DMS79 (cell line): ENCODE data around the gene GAS2L3.
"Not testable (repeated sequence)": the region's sequence is repeated elsewhere in the genome, so short reads cannot be mapped to it uniquely, and the experiment has no call there.

Experiments used
- DNase-seq: peaks from one replicate; lab custom pipeline; 2025; lab: John Stamatoyannopoulos, UW

Gene GAS2L3

GRCh38 chr12:100573292-100574186 lies at the start of gene GAS2L3:
TSS of gene GAS2L3 (plus strand) at chr12:100573684. CDS start at chr12:100594905, 21,221 bp downstream.
- peak; percentile 68 for DNase-seq

DNA sequence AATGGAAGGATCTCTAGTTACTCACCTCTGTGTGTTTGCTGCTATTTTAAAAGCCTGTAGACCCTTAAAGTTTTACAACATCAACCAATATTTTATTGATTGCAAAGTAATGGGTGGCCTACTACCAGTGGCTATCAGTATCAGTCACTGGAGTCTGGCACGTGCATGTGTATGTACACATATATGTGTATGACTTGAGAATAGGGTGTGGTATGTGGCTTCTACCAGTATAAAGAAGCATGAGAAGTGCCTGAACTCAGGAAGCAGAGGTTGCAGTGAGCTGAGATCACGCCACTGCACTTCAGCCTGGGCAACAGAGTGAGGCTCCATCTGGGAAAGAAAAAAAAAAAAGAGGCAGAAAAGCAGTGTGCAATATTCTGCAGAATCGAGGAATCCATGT lies 45.5 kb upstream of the GAS2L3 start:
- DNase-seq, result no peak

DNA sequence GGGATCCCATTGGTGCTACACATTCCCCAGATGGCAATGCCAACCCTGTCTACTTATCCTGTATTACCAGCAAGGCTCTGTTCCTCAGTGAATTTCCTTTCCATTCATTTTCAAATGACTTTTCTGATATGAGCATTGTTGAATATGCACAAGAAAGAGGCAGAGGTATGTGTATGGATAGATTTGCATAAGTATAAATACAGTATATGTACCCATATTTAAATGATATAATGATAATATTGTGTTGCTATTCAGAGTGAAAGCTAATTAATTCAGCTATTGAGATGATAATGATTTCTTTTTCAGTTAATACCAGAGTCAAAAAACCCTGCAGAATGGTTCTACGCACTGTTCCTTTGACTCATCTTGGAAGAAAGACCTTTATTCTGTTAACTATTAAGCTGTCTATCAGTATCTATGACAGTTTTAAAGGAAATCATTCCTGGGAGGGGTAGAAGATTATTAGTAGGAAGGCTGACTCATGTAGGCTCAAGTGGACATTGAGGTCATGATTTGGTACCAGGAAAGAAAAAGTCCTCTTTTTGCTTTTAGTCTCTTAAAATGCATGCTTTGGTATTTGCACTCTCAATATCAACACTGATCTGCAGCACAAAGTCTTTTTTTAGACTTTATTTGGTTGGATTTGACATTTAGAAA lies 44.9 kb upstream of the GAS2L3 start:
- DNase-seq, result no peak

GRCh38 chr12:100529756-100530350 lies 43.6 kb upstream of the GAS2L3 start:
- DNase-seq, result no peak

DNA sequence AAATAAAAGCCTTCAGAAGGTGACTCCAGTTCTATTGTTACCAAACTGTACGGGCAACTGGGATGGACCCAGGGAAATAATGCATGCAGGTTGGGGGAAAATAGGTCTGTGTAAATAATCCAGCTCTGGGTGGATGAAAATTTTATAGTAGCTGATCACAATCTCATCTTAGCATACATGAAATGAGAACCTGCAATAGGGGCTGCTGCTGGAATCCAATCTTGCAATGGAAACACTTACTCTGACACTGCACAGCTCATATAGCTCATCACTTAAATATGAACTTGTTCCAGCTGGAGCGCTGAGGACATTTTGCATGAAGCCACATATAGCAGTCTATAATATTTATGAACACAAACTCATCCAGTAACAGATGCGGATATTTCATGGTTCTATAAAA lies 40.1 kb upstream of the GAS2L3 start:
- DNase-seq, result no peak

GRCh38 chr12:100534625-100535227 lies 38.8 kb upstream of the GAS2L3 start:
- no peak for DNase-seq

- no peak for DNase-seq
These were observed 34.3 kb upstream of the GAS2L3 start for GRCh38 chr12:100539202-100539601.

DNA sequence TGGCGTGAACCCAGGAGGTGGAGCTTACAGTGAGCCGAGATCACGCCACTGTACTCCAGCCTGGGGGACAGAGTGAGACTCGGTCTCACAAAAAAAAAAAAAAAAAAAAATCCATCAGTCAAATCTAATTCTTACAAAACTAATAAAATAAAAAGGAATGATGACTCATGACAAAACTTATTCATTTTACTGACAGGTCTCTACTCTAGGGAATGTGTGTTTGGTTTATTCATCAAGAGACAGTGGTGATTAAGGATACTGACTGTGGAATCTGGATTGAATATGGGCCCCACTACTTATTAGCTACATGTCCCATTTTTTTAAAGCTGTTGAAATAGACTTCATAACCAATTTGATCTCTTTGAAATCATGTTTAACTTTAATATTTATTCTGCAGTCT lies 29.3 kb upstream of the GAS2L3 start:
- no peak for DNase-seq

DNA sequence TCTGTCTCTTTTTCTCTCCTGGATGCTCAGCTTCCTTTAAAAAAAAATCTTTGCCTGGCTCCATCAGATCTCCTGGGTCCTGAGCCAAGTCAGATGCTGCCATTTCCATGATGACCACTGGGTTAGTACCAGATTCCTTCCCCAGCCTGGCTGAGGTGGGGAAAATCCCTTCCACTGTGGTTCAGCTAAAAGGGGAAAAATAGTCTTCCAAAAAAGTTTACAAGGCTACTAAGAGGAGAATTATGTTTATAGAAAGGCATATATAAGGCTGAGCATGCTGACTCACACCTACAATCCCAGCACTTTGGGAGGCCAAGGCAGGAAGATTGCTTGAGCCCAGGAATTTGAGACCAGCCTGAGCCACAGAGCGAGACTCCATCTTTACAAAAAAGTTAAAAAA lies 28.4 kb upstream of the GAS2L3 start:
- DNase-seq, result no peak

DNA sequence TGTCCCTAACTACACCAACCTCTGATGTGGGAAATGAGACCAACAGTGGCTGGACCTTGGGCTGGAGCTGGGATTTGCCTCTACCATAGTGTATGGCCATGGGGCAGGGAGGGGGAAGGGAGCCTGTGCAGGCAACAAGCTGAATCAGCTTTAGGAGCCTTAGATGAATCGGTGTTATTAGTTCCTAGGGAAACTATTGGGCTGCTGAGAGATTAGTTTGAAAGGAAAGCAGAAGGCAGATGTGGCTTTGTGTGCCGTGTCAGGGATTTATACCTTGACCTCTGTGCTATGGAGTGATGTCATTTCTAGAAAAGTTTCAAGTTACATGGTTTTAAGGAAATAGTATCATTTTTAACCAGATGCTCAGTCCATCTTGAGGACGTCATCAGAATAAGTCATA lies 19.5 kb upstream of the GAS2L3 start:
- DNase-seq, result no peak

- peak; percentile 37 for DNase-seq
These were observed 18.8 kb upstream of the GAS2L3 start for GRCh38 chr12:100554608-100555077.

DNA sequence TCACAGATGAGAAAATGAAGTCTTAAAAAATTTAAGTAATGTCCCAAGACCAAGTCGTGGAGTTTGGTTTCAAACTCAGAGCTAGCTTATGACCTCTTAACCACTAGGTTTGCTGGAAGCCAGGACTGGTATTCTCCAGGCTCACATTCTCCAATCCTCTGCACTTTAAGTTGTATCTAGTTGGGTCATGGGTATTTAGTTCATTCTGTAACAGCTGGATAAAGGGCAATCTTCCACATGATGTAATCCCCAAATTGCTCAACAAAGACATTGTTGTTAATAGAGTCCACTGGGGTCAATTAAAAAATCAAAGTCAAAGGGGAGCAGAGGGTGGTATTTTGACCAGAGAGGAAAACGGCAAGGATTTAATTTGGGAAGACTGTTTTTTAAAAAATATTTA lies 17.8 kb upstream of the GAS2L3 start:
- DNase-seq, result no peak

GRCh38 chr12:100557357-100557756 lies 16.1 kb upstream of the GAS2L3 start:
- DNase-seq, result no peak

GRCh38 chr12:100559261-100559660 lies 14.2 kb upstream of the GAS2L3 start:
- DNase-seq, result not testable (repeated sequence)

- no peak for DNase-seq
These were observed 9.4 kb upstream of the GAS2L3 start for GRCh38 chr12:100564090-100564489.

- no peak for DNase-seq
These were observed 8.5 kb upstream of the GAS2L3 start for GRCh38 chr12:100564905-100565467.

DNA sequence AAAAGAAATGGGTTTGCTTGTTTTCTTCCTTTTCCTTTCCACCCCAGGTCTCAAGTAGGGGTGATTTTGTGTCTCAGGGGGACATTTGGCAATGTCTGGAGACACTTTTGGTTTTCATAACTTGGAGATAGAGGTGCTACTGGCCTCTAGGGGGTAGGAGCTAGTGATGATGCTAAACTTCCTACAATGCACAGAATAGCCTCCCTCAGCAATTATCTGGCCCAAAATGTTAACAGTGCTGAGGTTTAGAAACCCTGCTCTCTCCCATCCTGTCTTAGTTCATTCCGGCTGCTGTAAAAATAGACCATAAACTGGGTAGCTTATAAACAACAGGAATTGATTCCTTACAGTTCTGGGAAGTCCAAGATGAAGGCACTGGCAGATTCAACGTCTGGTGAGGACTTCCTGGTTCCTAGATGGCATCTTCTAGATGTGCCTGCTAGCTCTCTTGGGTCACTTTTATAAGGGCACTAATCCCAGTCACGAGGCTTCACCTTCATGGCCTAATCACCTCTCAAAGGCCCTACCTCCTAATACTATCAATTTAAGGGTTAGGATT lies 7.4 kb upstream of the GAS2L3 start:
- DNase-seq, result no peak

- DNase-seq, result no peak
These were observed 6.4 kb upstream of the GAS2L3 start for GRCh38 chr12:100566887-100567637.

GRCh38 chr12:100567945-100568344 lies 5.5 kb upstream of the GAS2L3 start:
- DNase-seq, result no peak

GRCh38 chr12:100572184-100572583 lies 1.3 kb upstream of the GAS2L3 start:
- no peak for DNase-seq
